Measurements from ENCODE around the gene GPR155. TPM values are rescaled to one million over a fixed set of nuclear protein-coding genes. Genes with fewer than 3 reads are reported as not detected.
"Not testable (repeated sequence)": the region's sequence is repeated elsewhere in the genome, so short reads cannot be mapped to it uniquely, and the experiment has no call there.

Gene GPR155
- total RNA-seq, 2 experiments from 2014 or later: 1.9 TPM

DNA sequence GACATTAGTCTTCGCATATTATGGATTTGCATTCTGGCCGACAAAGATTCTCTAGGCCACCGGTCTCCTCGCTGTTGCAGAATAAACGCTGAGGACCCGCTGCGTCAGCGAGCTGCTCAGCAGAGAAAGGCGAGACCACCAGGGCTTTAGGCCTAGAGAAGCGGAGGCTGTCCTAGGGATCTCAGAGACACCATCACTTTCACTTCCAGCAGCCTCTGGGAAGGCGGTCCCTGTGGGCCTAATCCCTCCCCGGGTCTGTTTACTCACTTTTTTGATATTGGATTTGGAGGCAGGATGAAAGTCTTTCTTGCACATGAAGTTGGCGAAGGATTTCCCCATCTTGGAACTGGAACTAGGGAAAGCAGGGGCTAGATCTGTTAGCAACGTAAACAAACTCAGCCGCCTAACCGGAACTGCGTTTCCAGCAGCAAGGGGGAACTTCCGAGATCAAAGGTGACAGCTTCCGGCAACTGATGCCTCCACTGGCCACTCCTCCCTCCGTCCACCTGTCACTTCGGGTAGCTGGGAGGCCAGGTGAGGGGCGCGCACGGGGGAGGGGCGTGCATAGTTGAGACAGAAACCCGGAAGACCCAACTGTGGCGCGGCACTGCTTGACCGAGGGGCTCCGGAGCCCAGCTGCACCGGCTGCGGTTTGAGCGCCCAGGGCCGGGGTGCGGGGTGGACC is 91.4 kb downstream of the GPR155 start, which contains the start of gene SCRN3:
SCRN3 (plus strand) TSS at position 447 of the 685 bp plus-strand sequence. CDS start 2,554 bp downstream, outside the sequence.
- CTCF ChIA-PET (ENCODE audit: unreplicated experiment): interaction anchor here (0.6 to 1.5 kb wide), 2 partner anchors 45 to 48 kb away, joined by 3 to 5 read pairs; no protein-coding TSS in a partner anchor
- POLR2A ChIA-PET: interaction anchor here (0.5 to 1.4 kb wide), 9 partner anchors 9 to 680 kb away, joined by 3 to 4 read pairs (median 3); partner anchors contain the start of gene OLA1
- H3K4me3 ChIP-seq (ENCODE audit: low read depth, low read length, poor library complexity, severe bottlenecking): peak within 1 kb of the TSS; percentile 91
- no peak within 1 kb of the TSS for H3K27ac ChIP-seq (ENCODE audit: low read depth, low read length, poor library complexity, severe bottlenecking)
- no peaks in the 10 kb centered on the region for H3K9me3 ChIP-seq (ENCODE audit: low read length)
- no peaks in the 10 kb centered on the region for H4K20me1 ChIP-seq (ENCODE audit: insufficient read depth, low read length)
- H3K36me3 ChIP-seq (ENCODE audit: insufficient read depth, low read length): 0 out of 2 replicates have a peak, but pooled peaks cover 6% of the 10 kb centered on the region
- intact Hi-C loops (cut with micrococcal nuclease; ENCODE audit: unreplicated experiment): no loop called here
- peak within 1 kb of the TSS; percentile 97 for H2AFZ ChIP-seq (ENCODE audit: low read length)
- peak; percentile 85 for DNase-seq (ENCODE audit: low spot score)
- BruUV-seq (replicated peaks): TSS peak; percentile 78
- H3K4me1 ChIP-seq (ENCODE audit: insufficient read depth, low read length, poor library complexity, severe bottlenecking): peaks cover 14% of the 10 kb centered on the region
- TF ChIP-seq, protein P1, sequence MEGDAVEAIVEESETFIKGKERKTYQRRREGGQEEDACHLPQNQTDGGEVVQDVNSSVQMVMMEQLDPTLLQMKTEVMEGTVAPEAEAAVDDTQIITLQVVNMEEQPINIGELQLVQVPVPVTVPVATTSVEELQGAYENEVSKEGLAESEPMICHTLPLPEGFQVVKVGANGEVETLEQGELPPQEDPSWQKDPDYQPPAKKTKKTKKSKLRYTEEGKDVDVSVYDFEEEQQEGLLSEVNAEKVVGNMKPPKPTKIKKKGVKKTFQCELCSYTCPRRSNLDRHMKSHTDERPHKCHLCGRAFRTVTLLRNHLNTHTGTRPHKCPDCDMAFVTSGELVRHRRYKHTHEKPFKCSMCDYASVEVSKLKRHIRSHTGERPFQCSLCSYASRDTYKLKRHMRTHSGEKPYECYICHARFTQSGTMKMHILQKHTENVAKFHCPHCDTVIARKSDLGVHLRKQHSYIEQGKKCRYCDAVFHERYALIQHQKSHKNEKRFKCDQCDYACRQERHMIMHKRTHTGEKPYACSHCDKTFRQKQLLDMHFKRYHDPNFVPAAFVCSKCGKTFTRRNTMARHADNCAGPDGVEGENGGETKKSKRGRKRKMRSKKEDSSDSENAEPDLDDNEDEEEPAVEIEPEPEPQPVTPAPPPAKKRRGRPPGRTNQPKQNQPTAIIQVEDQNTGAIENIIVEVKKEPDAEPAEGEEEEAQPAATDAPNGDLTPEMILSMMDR (conservative IDR thresholded peaks at IDR 0.05; ENCODE audit: low read length): no peak
- TF ChIP-seq EZH2phosphoT487 (IDR thresholded peaks at IDR 0.05; ENCODE audit: borderline replicate concordance, low read depth, low read length): no peak
- peak within 1 kb of the TSS; percentile 81 for H3K4me2 ChIP-seq (ENCODE audit: low read length)
- H3K79me2 ChIP-seq (ENCODE audit: insufficient read depth, low read depth, low read length): peaks cover 20% of the 10 kb centered on the region
- no peaks in the 10 kb centered on the region for H3K9me2 ChIP-seq (ENCODE audit: insufficient read depth, low read length)

DNA sequence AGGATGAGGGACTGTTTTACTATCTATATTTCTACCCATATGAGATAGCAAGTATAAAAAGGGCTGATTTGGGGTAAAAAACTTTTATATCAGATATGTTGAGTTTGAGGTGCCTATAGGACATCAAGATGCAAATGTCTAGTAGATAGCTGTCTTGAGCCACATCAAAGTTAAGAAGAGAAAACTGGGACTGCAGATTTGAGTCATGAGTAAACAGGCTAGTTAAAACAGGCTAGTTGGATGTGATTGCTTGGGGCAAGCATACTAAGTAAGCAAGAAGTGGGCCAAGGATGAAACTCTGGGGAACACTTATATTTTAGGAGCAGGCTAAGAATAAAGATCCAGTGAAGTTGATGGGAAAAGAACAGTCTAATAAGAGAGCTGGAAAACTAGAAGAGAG is 94.1 kb downstream of the GPR155 start:
- Histone ChIP-seq H3K9me3 (ENCODE audit: low read length) (no peaks in the 10 kb centered on the region), H3K9me2 (ENCODE audit: insufficient read depth, low read length) (no peaks in the 10 kb centered on the region), H3K4me3 (ENCODE audit: low read depth, low read length, poor library complexity, severe bottlenecking) (no peak overlapping the region), H3K36me3 (ENCODE audit: insufficient read depth, low read length) (0 out of 2 replicates have a peak, but pooled peaks cover 9% of the 10 kb centered on the region), H3K4me2 (ENCODE audit: low read length) (peak overlapping the region; percentile 22; the same call in 1 of the 2 replicates), H3K79me2 (ENCODE audit: insufficient read depth, low read depth, low read length) (peaks cover 20% of the 10 kb centered on the region), H2AFZ (ENCODE audit: low read length) (no peak overlapping the region), H3K4me1 (ENCODE audit: insufficient read depth, low read length, poor library complexity, severe bottlenecking) (peaks cover 14% of the 10 kb centered on the region), H3K27ac (ENCODE audit: low read depth, low read length, poor library complexity, severe bottlenecking) (no peak overlapping the region), H4K20me1 (ENCODE audit: insufficient read depth, low read length) (no peaks in the 10 kb centered on the region)
- intact Hi-C loops (cut with micrococcal nuclease; ENCODE audit: unreplicated experiment): no loop called here
- ChIA-PET CTCF (ENCODE audit: unreplicated experiment) (interaction anchor here (1.0 kb wide), 1 partner anchor 67 kb away, joined by 3 read pairs; no protein-coding TSS in a partner anchor), POLR2A (interaction anchor here (0.7 kb wide), 1 partner anchor 20 kb away, joined by 3 read pairs; no protein-coding TSS in a partner anchor)
- DNase-seq (ENCODE audit: low spot score): no peak
- TF ChIP-seq, protein P1 (conservative IDR thresholded peaks at IDR 0.05; ENCODE audit: low read length): no peak
- no peak for TF ChIP-seq EZH2phosphoT487 (IDR thresholded peaks at IDR 0.05; ENCODE audit: borderline replicate concordance, low read depth, low read length)
- BruUV-seq (replicated peaks): no TSS peak

DNA sequence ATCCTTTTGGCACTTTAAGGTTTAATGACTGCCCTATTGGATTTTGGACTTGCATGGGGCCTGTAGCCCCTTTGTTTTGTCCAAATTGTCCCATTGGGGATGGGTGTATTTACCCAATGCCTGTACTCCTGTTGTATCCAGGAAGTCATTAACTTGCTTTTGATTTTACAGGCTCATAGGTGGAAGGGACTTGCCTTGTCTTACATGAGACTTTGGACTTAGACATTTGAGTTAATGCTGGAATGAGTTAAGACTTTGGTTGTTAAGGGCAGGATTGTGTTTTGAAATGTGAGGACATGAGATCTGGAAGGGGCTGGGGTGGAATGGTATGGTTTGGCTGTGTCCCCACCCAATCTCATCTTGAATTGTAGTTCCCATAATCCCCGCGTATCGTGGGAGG is 96.5 kb downstream of the GPR155 start:
- DNase-seq (ENCODE audit: low spot score); H3K4me2 ChIP-seq (ENCODE audit: low read length); CTCF ChIA-PET (ENCODE audit: unreplicated experiment); intact Hi-C loops (cut with micrococcal nuclease; ENCODE audit: unreplicated experiment); H3K9me2 ChIP-seq (ENCODE audit: insufficient read depth, low read length); H3K4me3 ChIP-seq (ENCODE audit: low read depth, low read length, poor library complexity, severe bottlenecking); POLR2A ChIA-PET; H3K27ac ChIP-seq (ENCODE audit: low read depth, low read length, poor library complexity, severe bottlenecking); H3K9me3 ChIP-seq (ENCODE audit: low read length); H4K20me1 ChIP-seq (ENCODE audit: insufficient read depth, low read length); H2AFZ ChIP-seq (ENCODE audit: low read length); BruUV-seq (replicated peaks): not testable (repeated sequence)
- Histone ChIP-seq H3K4me1 (ENCODE audit: insufficient read depth, low read length, poor library complexity, severe bottlenecking) (peaks cover 12% of the 10 kb centered on the region), H3K79me2 (ENCODE audit: insufficient read depth, low read depth, low read length) (peaks cover 20% of the 10 kb centered on the region), H3K36me3 (ENCODE audit: insufficient read depth, low read length) (peaks cover 24% of the 10 kb centered on the region)
